Heart left ventricle (tissue), 13 donors: ENCODE data around the gene AKAP10.

Source experiments
- POLR2A ChIP-seq, 2 donors: fragments of 450-650 bp; IDR thresholded peaks; one replicate each; pipeline ENCODE4 v1.6.1; 2017; ENCODE audit warnings: antibody characterized with exemption in 2 of 2, mild to moderate bottlenecking in 2 of 2, moderate library complexity in 2 of 2
- TF ChIP-seq, protein P1 (sequence below), 12 donors: fragments of 200-600 bp; sonication (generic) in 4 of 12; IDR thresholded peaks; one replicate each; pipeline versions ENCODE4 v1.5.0 to v1.8.0; 2018 to 2022; ENCODE audit warnings: antibody characterized with exemption in 12 of 12, mild to moderate bottlenecking in 5 of 12
- donor health status: ischemic (EF 13 %, LVEDD 7.1; RV severe dilation, severe dysfunction).
- donor health status: DM: no; HTN: yes; CAD: no.
- donor health status: DM: no; HTN: no; CAD: no.
- donor health status: ischemic (EF 25% LVEDD 6.9; RV normal size, moderate dysfunction).
- donor health status: ischemic (EF 25% LVEDD 5.7; RV mildly dilated, moderate dysfunction).
- donor health status: ischemic (EF 35%, LVEDD 5.7; RV mildly dilated, moderate dysfunction).
- donor health status: nonischemic (EF 11% LVEDD 7.7; RV severe dilation, severe dysfunction).
- donor health status: DM: yes; HTN: yes; CAD: no.
- donor health status: PGD.
- donor health status: ischemic (EF 29% LVEDD 5.4; RV normal size, mild dysfunction).
- donor health status: nonischemic (EF 23%, LVEDD 6.1; RV moderate dilation, normal function).

DNA sequence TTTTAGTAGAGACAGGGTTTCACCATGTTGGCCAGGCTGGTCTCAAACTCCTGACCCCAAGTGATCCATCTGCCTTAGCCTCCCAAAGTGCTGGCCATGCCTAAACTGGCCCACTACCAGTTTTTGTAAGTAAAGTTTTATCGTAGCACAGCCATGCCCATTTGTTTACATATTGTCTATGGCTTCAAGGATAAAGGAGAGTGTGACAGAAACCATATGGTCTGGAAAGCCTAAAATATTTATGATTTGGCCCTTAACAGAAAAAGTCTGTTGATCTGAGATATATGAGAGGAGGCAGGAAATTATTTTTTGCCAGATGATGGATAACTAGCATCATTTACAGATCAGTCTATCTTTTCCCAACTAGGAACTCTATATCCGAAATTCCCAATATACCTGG lies 4.5 kb downstream of the AKAP10 start:
- TF ChIP-seq, protein P1, sequence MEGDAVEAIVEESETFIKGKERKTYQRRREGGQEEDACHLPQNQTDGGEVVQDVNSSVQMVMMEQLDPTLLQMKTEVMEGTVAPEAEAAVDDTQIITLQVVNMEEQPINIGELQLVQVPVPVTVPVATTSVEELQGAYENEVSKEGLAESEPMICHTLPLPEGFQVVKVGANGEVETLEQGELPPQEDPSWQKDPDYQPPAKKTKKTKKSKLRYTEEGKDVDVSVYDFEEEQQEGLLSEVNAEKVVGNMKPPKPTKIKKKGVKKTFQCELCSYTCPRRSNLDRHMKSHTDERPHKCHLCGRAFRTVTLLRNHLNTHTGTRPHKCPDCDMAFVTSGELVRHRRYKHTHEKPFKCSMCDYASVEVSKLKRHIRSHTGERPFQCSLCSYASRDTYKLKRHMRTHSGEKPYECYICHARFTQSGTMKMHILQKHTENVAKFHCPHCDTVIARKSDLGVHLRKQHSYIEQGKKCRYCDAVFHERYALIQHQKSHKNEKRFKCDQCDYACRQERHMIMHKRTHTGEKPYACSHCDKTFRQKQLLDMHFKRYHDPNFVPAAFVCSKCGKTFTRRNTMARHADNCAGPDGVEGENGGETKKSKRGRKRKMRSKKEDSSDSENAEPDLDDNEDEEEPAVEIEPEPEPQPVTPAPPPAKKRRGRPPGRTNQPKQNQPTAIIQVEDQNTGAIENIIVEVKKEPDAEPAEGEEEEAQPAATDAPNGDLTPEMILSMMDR (IDR thresholded peaks at IDR 0.05): no peak
- TF ChIP-seq POLR2A (IDR thresholded peaks at IDR 0.05): no peak
